Esophagus muscularis mucosa (tissue), 4 donors: Measurements from ENCODE around the gene ARHGDIG. TPM values are rescaled to one million over a fixed set of nuclear protein-coding genes. Genes with fewer than 3 reads are reported as not detected.

Experiments used
- DNase-seq: peaks from one replicate; pipeline ENCODE4 v3.0.0-alpha.2; 2017; ENCODE audit errors: extremely low spot score
- H3K27ac ChIP-seq, 4 donors: fragments of 200-600 bp; sonication (generic); replicated peaks in 1 of 4; 1 replicate in 3 of 4; 2 replicates in 1 of 4; pipeline ENCODE4 v1.5.1; 2016 to 2019; ENCODE audit warnings: mild to moderate bottlenecking in 1 of 4
- H3K27me3 ChIP-seq, 4 donors: fragments of 200-600 bp; sonication (generic); one replicate each; pipeline versions ENCODE4 v1.5.1 to v1.6.0; 2016 to 2019
- H3K36me3 ChIP-seq, 4 donors: fragments of 200-600 bp; sonication (generic); one replicate each; pipeline ENCODE4 v1.5.1; 2016 to 2019
- H3K4me1 ChIP-seq, 4 donors: fragments of 200-600 bp; sonication (generic); one replicate each; pipeline ENCODE4 v1.5.1; 2016 to 2019
- H3K4me3 ChIP-seq, 4 donors: fragments of 200-600 bp; sonication (generic); 1 replicate in 2 of 4; 2 replicates in 2 of 4; pipeline ENCODE4 v1.5.1; 2016 to 2019; ENCODE audit warnings: mild to moderate bottlenecking in 4 of 4, moderate library complexity in 1 of 4
- H3K9me3 ChIP-seq, 4 donors: fragments of 200-600 bp; sonication (generic); 1 replicate in 3 of 4; 2 replicates in 1 of 4; pipeline ENCODE4 v1.5.1; 2016 to 2019
- CTCF ChIP-seq, 3 experiments: fragments of 200-600 bp in 2 of 3; fragments of 450-650 bp in 1 of 3; sonication (generic) in 2 of 3; IDR thresholded peaks; one replicate each; pipeline ENCODE4 v1.5.1; 2017 to 2019; ENCODE audit warnings: antibody characterized with exemption in 3 of 3, mild to moderate bottlenecking in 2 of 3, moderate library complexity in 1 of 3
- EP300 ChIP-seq: sonication (generic); formaldehyde crosslinking; IDR thresholded peaks from one replicate; pipeline ENCODE4 v1.6.1; 2017; ENCODE audit warnings: antibody characterized with exemption
- POLR2A ChIP-seq: fragments of 450-650 bp; IDR thresholded peaks from one replicate; pipeline ENCODE4 v1.6.1; 2017; ENCODE audit warnings: antibody characterized with exemption, moderate library complexity, mild to moderate bottlenecking, low read depth
- POLR2AphosphoS5 ChIP-seq, 2 donors: sonication (generic); formaldehyde crosslinking; IDR thresholded peaks; one replicate each; pipeline ENCODE4 v1.6.1; 2017; ENCODE audit warnings: antibody characterized with exemption in 2 of 2
- WGBS: methylation state at CpG from one replicate; pipeline ENCODE4 v1.1.5; 2018; 5-methylcytosine and 5-hydroxymethylcytosine counted together
- intact Hi-C: fragments of 100-400 bp; cut with DNase I; formaldehyde crosslinking; loops from one replicate; pipeline ENCODE4 v1.15.1; 2023
- total RNA-seq, 4 donors: library from RNA; depleted of rRNA; stranded (reverse); fragments of >200 nt; gene quantifications; one replicate each; pipeline versions ENCODE4 v1.1.0 to v1.2.1, GENCODE V29; 2016

The ARHGDIG gene
- total RNA-seq, 4 donors from 2014 or later, result 0.80 to 4.8 (median 3.0) TPM

- Histone ChIP-seq H3K27me3 (no peaks in the 10 kb centered on the region), H3K36me3 (peaks cover 22 to 68% (median 64%) of the 10 kb centered on the region in 4 donors), H3K9me3 (no peaks in the 10 kb centered on the region), H3K4me1 (no peaks in the 10 kb centered on the region), H3K4me3 (no peak overlapping the region), H3K27ac (no peak overlapping the region)
- intact Hi-C loops, result no loop called here
- no peak for TF ChIP-seq POLR2AphosphoS5 (IDR thresholded peaks at IDR 0.05)
- no peak for TF ChIP-seq CTCF (IDR thresholded peaks at IDR 0.05)
- no peak for TF ChIP-seq EP300
- no peak for DNase-seq
- WGBS, result 92% methylated on average over 23 of the region's 37 CpGs
Measured at GRCh38 chr16:296806-297510, 16.6 kb downstream of the ARHGDIG start.

- Histone ChIP-seq H3K27me3 (no peaks in the 10 kb centered on the region), H3K4me1 (no peaks in the 10 kb centered on the region), H3K27ac (no peak overlapping the region), H3K9me3 (no peaks in the 10 kb centered on the region), H3K36me3 (peaks cover 14 to 68% (median 64%) of the 10 kb centered on the region in 4 donors), H3K4me3 (no peak overlapping the region)
- 88% methylated on average over 27 of the region's 32 CpGs for WGBS
- no peak for DNase-seq
- intact Hi-C loops, result no loop called here
- TF ChIP-seq EP300 (no peak), POLR2AphosphoS5 (IDR thresholded peaks at IDR 0.05) (no peak), CTCF (IDR thresholded peaks at IDR 0.05) (no peak), POLR2A (no peak)
Measured at GRCh38 chr16:297832-298231, 17.4 kb downstream of the ARHGDIG start.

GRCh38 chr16:301235-301634 lies 20.8 kb downstream of the ARHGDIG start:
- no peak overlapping the region for H3K4me3 ChIP-seq
- peaks cover 9 to 71% (median 61%) of the 10 kb centered on the region in 4 donors for H3K36me3 ChIP-seq
- TF ChIP-seq EP300, result no peak
- no peak overlapping the region for H3K27ac ChIP-seq
- no peaks in the 10 kb centered on the region for H3K4me1 ChIP-seq
- WGBS, result 99% methylated on average over 6 of the region's 6 CpGs
- H3K27me3 ChIP-seq, result no peaks in the 10 kb centered on the region
- H3K9me3 ChIP-seq, result no peaks in the 10 kb centered on the region
- intact Hi-C loops, result no loop called here
- no peak for DNase-seq

- Histone ChIP-seq H3K4me3 (no peak overlapping the region), H3K4me1 (no peaks in the 10 kb centered on the region), H3K36me3 (peaks cover 9 to 71% (median 60%) of the 10 kb centered on the region in 4 donors), H3K27ac (no peak overlapping the region), H3K9me3 (no peaks in the 10 kb centered on the region), H3K27me3 (no peaks in the 10 kb centered on the region)
- no peak for DNase-seq
- WGBS, result 95% methylated on average over 11 of the region's 13 CpGs
- TF ChIP-seq EP300 (no peak), POLR2AphosphoS5 (IDR thresholded peaks at IDR 0.05) (no peak), CTCF (IDR thresholded peaks at IDR 0.05) (no peak)
- intact Hi-C loops, result no loop called here
Measured at GRCh38 chr16:301950-302349, 21.6 kb downstream of the ARHGDIG start.

GRCh38 chr16:303760-304505 lies 23.5 kb downstream of the ARHGDIG start:
- DNase-seq, result no peak
- no peaks in the 10 kb centered on the region for H3K27me3 ChIP-seq
- 92% methylated on average over 41 of the region's 43 CpGs for WGBS
- peaks cover 6 to 71% (median 60%) of the 10 kb centered on the region in 4 donors for H3K36me3 ChIP-seq
- H3K9me3 ChIP-seq, result no peaks in the 10 kb centered on the region
- TF ChIP-seq POLR2AphosphoS5 (IDR thresholded peaks at IDR 0.05), result no peak
- TF ChIP-seq CTCF (IDR thresholded peaks at IDR 0.05), result no peak
- TF ChIP-seq POLR2A, result no peak
- no peak for TF ChIP-seq EP300
- no peak overlapping the region for H3K4me3 ChIP-seq
- H3K27ac ChIP-seq, result no peak overlapping the region
- intact Hi-C loops, result no loop called here
- no peaks in the 10 kb centered on the region for H3K4me1 ChIP-seq
